Panc1 (cell line): Measurements from ENCODE around the gene RABEPK.

Experiments used
- POLR2AphosphoS5 ChIP-seq: IDR thresholded peaks from 2 replicates; pipeline ENCODE4 v1.6.1; 2012; ENCODE audit warnings: mild to moderate bottlenecking, low read depth, low read length, moderate library complexity
- TF ChIP-seq, protein P1 (sequence below): fragments of 450-650 bp; IDR thresholded peaks from 2 replicates; pipeline ENCODE4 v1.5.1; 2017; ENCODE audit warnings: mild to moderate bottlenecking

DNA sequence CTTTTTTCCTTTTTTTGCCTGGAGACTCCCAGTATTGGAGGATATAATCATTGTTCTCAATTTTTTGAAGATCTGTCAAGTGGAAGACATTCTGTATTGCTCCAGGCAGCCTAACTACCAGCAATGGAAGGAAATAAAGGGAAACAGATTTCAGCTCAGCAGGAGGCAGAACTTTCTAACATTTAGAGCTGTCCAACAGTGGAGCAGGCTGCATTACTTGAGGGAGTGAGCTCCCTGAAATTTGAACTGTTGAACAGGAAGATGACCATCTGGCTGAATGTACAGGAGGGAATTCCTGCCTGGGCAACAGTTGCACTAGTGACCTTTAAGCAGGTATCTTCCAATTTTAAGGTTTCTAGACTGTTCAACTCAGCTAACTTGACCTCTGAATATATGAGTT is 60.2 kb downstream of the RABEPK start:
- no peak for TF ChIP-seq POLR2AphosphoS5
- TF ChIP-seq, protein P1, sequence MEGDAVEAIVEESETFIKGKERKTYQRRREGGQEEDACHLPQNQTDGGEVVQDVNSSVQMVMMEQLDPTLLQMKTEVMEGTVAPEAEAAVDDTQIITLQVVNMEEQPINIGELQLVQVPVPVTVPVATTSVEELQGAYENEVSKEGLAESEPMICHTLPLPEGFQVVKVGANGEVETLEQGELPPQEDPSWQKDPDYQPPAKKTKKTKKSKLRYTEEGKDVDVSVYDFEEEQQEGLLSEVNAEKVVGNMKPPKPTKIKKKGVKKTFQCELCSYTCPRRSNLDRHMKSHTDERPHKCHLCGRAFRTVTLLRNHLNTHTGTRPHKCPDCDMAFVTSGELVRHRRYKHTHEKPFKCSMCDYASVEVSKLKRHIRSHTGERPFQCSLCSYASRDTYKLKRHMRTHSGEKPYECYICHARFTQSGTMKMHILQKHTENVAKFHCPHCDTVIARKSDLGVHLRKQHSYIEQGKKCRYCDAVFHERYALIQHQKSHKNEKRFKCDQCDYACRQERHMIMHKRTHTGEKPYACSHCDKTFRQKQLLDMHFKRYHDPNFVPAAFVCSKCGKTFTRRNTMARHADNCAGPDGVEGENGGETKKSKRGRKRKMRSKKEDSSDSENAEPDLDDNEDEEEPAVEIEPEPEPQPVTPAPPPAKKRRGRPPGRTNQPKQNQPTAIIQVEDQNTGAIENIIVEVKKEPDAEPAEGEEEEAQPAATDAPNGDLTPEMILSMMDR: no peak
